Breast epithelium (tissue), 4 donors: Measurements from ENCODE around the gene CACNA2D2. TPM values are rescaled to one million over a fixed set of nuclear protein-coding genes. Genes with fewer than 3 reads are reported as not detected.

Experiments
- DNase-seq, 2 donors: peaks; one replicate each; pipeline ENCODE4 v3.0.0-alpha.2; 2019; ENCODE audit warnings: low spot score in 2 of 2
- H3K27ac ChIP-seq, 2 donors: fragments of 200-600 bp; sonication (generic) in 1 of 2; one replicate each; pipeline ENCODE4 v1.5.1; 2016 to 2019; ENCODE audit warnings: mild to moderate bottlenecking in 1 of 2
- H3K27me3 ChIP-seq, 2 donors: fragments of 200-600 bp; sonication (generic) in 1 of 2; one replicate each; pipeline versions ENCODE4 v1.5.1 to v1.6.0; 2017 to 2019; ENCODE audit warnings: control low read depth in 1 of 2, mild to moderate bottlenecking in 1 of 2
- H3K36me3 ChIP-seq: fragments of 200-600 bp; one replicate; pipeline ENCODE4 v1.5.1; 2019
- H3K4me1 ChIP-seq, 2 donors: fragments of 200-600 bp; sonication (generic); one replicate each; pipeline ENCODE4 v1.5.1; 2016 to 2019; ENCODE audit warnings: control low read depth in 1 of 2
- H3K4me3 ChIP-seq, 3 donors: fragments of 200-600 bp; sonication (generic); 1 replicate in 2 of 3; 2 replicates in 1 of 3; pipeline ENCODE4 v1.5.1; 2016 to 2019; ENCODE audit warnings: mild to moderate bottlenecking in 3 of 3, moderate library complexity in 2 of 3
- H3K9me3 ChIP-seq, 2 donors: fragments of 200-600 bp; sonication (generic) in 1 of 2; one replicate each; pipeline ENCODE4 v1.5.1; 2016 to 2019; ENCODE audit warnings: control low read depth in 1 of 2
- POLR2A ChIP-seq: fragments of 450-650 bp; IDR thresholded peaks from one replicate; pipeline ENCODE4 v1.6.1; 2016; ENCODE audit warnings: antibody characterized with exemption, mild to moderate bottlenecking, moderate library complexity
- POLR2AphosphoS5 ChIP-seq, 3 donors: sonication (generic); formaldehyde crosslinking; IDR thresholded peaks; one replicate each; pipeline ENCODE4 v1.6.1; 2017; ENCODE audit warnings: antibody characterized with exemption in 3 of 3
- intact Hi-C: fragments of 100-400 bp; cut with DNase I; formaldehyde crosslinking; loops from one replicate; pipeline ENCODE4 v1.15.1; 2023; ENCODE audit warnings: low total_unique reads
- total RNA-seq, 3 donors: library from RNA; depleted of rRNA; stranded (reverse); fragments of >200 nt; gene quantifications; one replicate each; pipeline ENCODE4 v1.1.0, GENCODE V29; 2016
- TF ChIP-seq, protein P1 (sequence below), 3 donors: fragments of 450-650 bp; IDR thresholded peaks; one replicate each; pipeline ENCODE4 v1.5.1; 2016 to 2017; ENCODE audit warnings: antibody characterized with exemption in 3 of 3, mild to moderate bottlenecking in 3 of 3, moderate library complexity in 3 of 3

The CACNA2D2 gene
- total RNA-seq, 3 donors from 2014 or later = 0.80 to 2.0 (median 1.5) TPM

DNA sequence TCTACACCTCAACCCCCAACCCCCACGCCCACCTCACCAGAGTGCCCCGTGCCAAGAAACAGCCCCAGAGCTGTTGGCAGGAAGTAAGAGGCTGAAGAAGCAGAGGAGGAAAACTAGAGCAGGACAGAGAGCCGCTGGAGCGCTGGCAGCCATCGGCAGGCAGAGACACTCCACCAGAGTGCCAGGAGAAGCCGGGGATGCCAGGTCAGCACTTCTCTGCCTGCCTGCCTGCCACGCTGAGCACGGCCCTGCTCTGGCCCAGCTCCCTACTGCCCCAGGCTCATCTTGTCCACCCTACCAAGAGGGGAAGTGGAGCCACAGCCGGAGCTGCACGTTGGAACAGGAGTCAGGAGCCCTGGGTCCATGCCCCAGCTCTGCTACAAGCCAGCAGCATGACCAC, 29.7 kb downstream of the CACNA2D2 start:
- TF ChIP-seq, protein P1, sequence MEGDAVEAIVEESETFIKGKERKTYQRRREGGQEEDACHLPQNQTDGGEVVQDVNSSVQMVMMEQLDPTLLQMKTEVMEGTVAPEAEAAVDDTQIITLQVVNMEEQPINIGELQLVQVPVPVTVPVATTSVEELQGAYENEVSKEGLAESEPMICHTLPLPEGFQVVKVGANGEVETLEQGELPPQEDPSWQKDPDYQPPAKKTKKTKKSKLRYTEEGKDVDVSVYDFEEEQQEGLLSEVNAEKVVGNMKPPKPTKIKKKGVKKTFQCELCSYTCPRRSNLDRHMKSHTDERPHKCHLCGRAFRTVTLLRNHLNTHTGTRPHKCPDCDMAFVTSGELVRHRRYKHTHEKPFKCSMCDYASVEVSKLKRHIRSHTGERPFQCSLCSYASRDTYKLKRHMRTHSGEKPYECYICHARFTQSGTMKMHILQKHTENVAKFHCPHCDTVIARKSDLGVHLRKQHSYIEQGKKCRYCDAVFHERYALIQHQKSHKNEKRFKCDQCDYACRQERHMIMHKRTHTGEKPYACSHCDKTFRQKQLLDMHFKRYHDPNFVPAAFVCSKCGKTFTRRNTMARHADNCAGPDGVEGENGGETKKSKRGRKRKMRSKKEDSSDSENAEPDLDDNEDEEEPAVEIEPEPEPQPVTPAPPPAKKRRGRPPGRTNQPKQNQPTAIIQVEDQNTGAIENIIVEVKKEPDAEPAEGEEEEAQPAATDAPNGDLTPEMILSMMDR (IDR thresholded peaks at IDR 0.05) = no peak
- TF ChIP-seq POLR2AphosphoS5 (IDR thresholded peaks at IDR 0.05) (no peak), POLR2A (no peak)
- DNase-seq = peak; percentile 19 to 56
- Histone ChIP-seq H3K36me3 (no peaks in the 10 kb centered on the region), H3K4me1 (no peaks in the 10 kb centered on the region), H3K9me3 (no peaks in the 10 kb centered on the region), H3K27me3 (no peaks in the 10 kb centered on the region), H3K27ac (no peak overlapping the region), H3K4me3 (no peak overlapping the region)
- intact Hi-C loops = no loop called here

DNA sequence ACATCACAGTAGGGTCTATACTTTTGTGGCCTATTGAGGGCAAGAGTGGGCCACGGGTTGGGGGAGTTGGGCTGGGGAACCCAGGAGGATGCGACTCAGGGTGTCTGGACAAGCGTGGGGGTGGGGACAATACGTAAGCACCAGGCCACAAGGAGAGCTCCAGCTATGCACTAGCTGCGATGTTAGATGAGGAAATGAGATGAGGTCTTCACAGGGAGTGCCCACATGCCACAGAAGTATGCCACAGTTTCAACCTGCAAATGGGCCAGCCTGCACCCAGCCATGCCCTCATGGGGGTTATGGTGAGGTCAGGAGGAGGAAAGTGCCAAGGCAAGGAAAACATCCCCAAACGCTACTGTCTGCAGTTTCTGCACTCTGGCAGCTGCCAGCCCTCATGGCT, 30.5 kb downstream of the CACNA2D2 start:
- intact Hi-C loops = no loop called here
- TF ChIP-seq, protein P1 (IDR thresholded peaks at IDR 0.05) = no peak
- TF ChIP-seq POLR2A (no peak), POLR2AphosphoS5 (IDR thresholded peaks at IDR 0.05) (no peak)

GRCh38 chr3:50470658-50471057, 32.8 kb downstream of the CACNA2D2 start:
- intact Hi-C loops = loop anchor here (1.0 kb wide), 1 partner anchor 31 kb away; no protein-coding TSS in a partner anchor
- Histone ChIP-seq H3K4me1 (no peaks in the 10 kb centered on the region), H3K27ac (no peak overlapping the region), H3K9me3 (no peaks in the 10 kb centered on the region), H3K36me3 (no peaks in the 10 kb centered on the region), H3K4me3 (no peak overlapping the region), H3K27me3 (no peaks in the 10 kb centered on the region)
- no peak for DNase-seq
- TF ChIP-seq, protein P1 (IDR thresholded peaks at IDR 0.05) = no peak
- no peak for TF ChIP-seq POLR2A

More for the DNA sequence above, 30.5 kb downstream of the CACNA2D2 start:
- no peaks in the 10 kb centered on the region for H3K9me3 ChIP-seq
- no peak overlapping the region for H3K4me3 ChIP-seq
- no peaks in the 10 kb centered on the region for H3K27me3 ChIP-seq
- no peak overlapping the region for H3K27ac ChIP-seq
- H3K4me1 ChIP-seq = no peaks in the 10 kb centered on the region
- DNase-seq = no peak
- H3K36me3 ChIP-seq = no peaks in the 10 kb centered on the region

GRCh38 chr3:50467919-50468318, 35.5 kb downstream of the CACNA2D2 start:
- TF ChIP-seq POLR2A (no peak), POLR2AphosphoS5 (IDR thresholded peaks at IDR 0.05) (no peak)
- TF ChIP-seq, protein P1 (IDR thresholded peaks at IDR 0.05) = no peak
- no peaks in the 10 kb centered on the region for H3K36me3 ChIP-seq
- no peaks in the 10 kb centered on the region for H3K9me3 ChIP-seq
- intact Hi-C loops = no loop called here
- H3K27me3 ChIP-seq = no peaks in the 10 kb centered on the region
- H3K4me3 ChIP-seq = no peak overlapping the region
- DNase-seq = no peak
- H3K4me1 ChIP-seq = no peaks in the 10 kb centered on the region
- no peak overlapping the region for H3K27ac ChIP-seq

- Histone ChIP-seq H3K27me3 (no peaks in the 10 kb centered on the region), H3K9me3 (no peaks in the 10 kb centered on the region), H3K36me3 (no peaks in the 10 kb centered on the region), H3K4me3 (no peak overlapping the region), H3K4me1 (no peaks in the 10 kb centered on the region), H3K27ac (no peak overlapping the region)
- intact Hi-C loops = no loop called here
- no peak for DNase-seq
- TF ChIP-seq POLR2AphosphoS5 (IDR thresholded peaks at IDR 0.05) = no peak
- TF ChIP-seq, protein P1 (IDR thresholded peaks at IDR 0.05) = no peak
- no peak for TF ChIP-seq POLR2A
Observed at GRCh38 chr3:50466177-50466576, 37.3 kb downstream of the CACNA2D2 start.
